Keratinocyte (primary cell): Measurements from ENCODE around the gene SPRED2. TPM values are rescaled to one million over a fixed set of nuclear protein-coding genes. Genes with fewer than 3 reads are reported as not detected.

Experiments
- DNase-seq: peaks from one replicate; pipeline ENCODE4 v3.0.0-alpha.2; 2011; ENCODE audit warnings: low read depth, missing footprints, low spot score
- FAIRE-seq: peaks from 2 replicates; lab custom pipeline; 2011; peaks lifted over from hg19 to GRCh38; lab: Jason Lieb, UNC
- H2AFZ ChIP-seq: 2 replicates; pipeline ENCODE4 v1.6.0; 2012; ENCODE audit warnings: low read length, control low read depth, inconsistent platforms; ENCODE audit not compliant: control insufficient read depth
- H3K27ac ChIP-seq: 2 replicates; pipeline ENCODE4 v1.5.1; 2011; ENCODE audit warnings: low read length; ENCODE audit not compliant: control insufficient read depth, insufficient read depth
- H3K27me3 ChIP-seq: 3 replicates; pipeline ENCODE4 v1.6.0; 2011; ENCODE audit warnings: low read length; ENCODE audit not compliant: control insufficient read depth, insufficient read depth; ENCODE audit errors: extremely low read depth
- H3K36me3 ChIP-seq, 2 experiments: 2 replicates in 1 of 2; 3 replicates in 1 of 2; pipeline ENCODE4 v1.5.1; 2011; ENCODE audit warnings: low read length in 2 of 2, mild to moderate bottlenecking in 1 of 2; ENCODE audit not compliant: control insufficient read depth in 2 of 2, insufficient read depth in 2 of 2; ENCODE audit errors: extremely low read depth in 1 of 2
- H3K4me1 ChIP-seq: 3 replicates; pipeline ENCODE4 v1.5.1; 2011; ENCODE audit warnings: low read length; ENCODE audit not compliant: control insufficient read depth, insufficient read depth; ENCODE audit errors: extremely low read depth
- H3K4me2 ChIP-seq: 3 replicates; pipeline ENCODE4 v1.6.0; 2011; ENCODE audit warnings: low read depth, low read length; ENCODE audit not compliant: control insufficient read depth, insufficient read depth; ENCODE audit errors: extremely low read depth
- H3K4me3 ChIP-seq, 3 experiments: fragments of 200-600 bp in 1 of 3; sonication (generic) in 1 of 3; 2 replicates in 2 of 3; 3 replicates in 1 of 3; pipeline ENCODE4 v1.5.1; 2011 to 2016; ENCODE audit warnings: low read length in 3 of 3, mild to moderate bottlenecking in 3 of 3, control low read depth in 2 of 3, inconsistent platforms in 1 of 3, low read depth in 1 of 3, mixed read lengths in 1 of 3, mixed run types in 1 of 3, moderate library complexity in 1 of 3; ENCODE audit not compliant: control insufficient read depth in 2 of 3, insufficient read depth in 2 of 3; ENCODE audit errors: extremely low read depth in 1 of 3
- H3K79me2 ChIP-seq: 2 replicates; pipeline ENCODE4 v1.6.0; 2012; ENCODE audit warnings: low read length; ENCODE audit not compliant: control insufficient read depth, insufficient read depth
- H3K9ac ChIP-seq: 3 replicates; pipeline ENCODE4 v1.6.0; 2011; ENCODE audit warnings: low read length; ENCODE audit not compliant: control insufficient read depth, insufficient read depth; ENCODE audit errors: extremely low read depth
- H3K9me1 ChIP-seq: 3 replicates; pipeline ENCODE4 v1.6.0; 2011; ENCODE audit warnings: low read length; ENCODE audit not compliant: control insufficient read depth, insufficient read depth; ENCODE audit errors: extremely low read depth
- H3K9me3 ChIP-seq: 2 replicates; pipeline ENCODE4 v1.5.1; 2012; ENCODE audit warnings: low read depth, low read length; ENCODE audit not compliant: control insufficient read depth
- H4K20me1 ChIP-seq: 3 replicates; pipeline ENCODE4 v1.6.0; 2011; ENCODE audit warnings: low read length; ENCODE audit not compliant: control insufficient read depth, insufficient read depth; ENCODE audit errors: extremely low read depth
- EZH2 ChIP-seq: IDR thresholded peaks from one replicate; pipeline ENCODE4 v1.6.1; 2012; ENCODE audit warnings: inconsistent platforms, mild to moderate bottlenecking, low read length, moderate library complexity
- dilution Hi-C: fragments of 300-500 bp; cut with MboI; formaldehyde crosslinking; loops from one replicate; pipeline ENCODE4 v1.7.0; 2020; ENCODE audit warnings: low sequenced_read_pairs; ENCODE audit not compliant: extremely low pct_ligation_motif_present
- polyA plus RNA-seq, 5 experiments: library from polyadenylated mRNA; depleted of rRNA in 3 of 5; stranded (reverse) in 3 of 5; stranded (forward) in 1 of 5; unstranded in 1 of 5; fragments of >200 nt; gene quantifications; 1 replicate in 1 of 5; 2 replicates in 3 of 5; 3 replicates in 1 of 5; pipeline versions ENCODE4 v1.2.1 to v1.2.3, GENCODE V29; 2011 to 2012; ENCODE audit warnings: missing spikeins in 2 of 5, low read depth in 1 of 5, low replicate concordance in 1 of 5
- TF ChIP-seq, protein P1 (sequence below), 3 experiments: IDR thresholded peaks in 1 of 3; conservative IDR thresholded peaks in 1 of 3; optimal IDR thresholded peaks in 1 of 3; 2 replicates in 2 of 3; 3 replicates in 1 of 3; pipeline versions ENCODE3 to v1.5.1; 2011; ENCODE audit warnings: low read length in 3 of 3, mild to moderate bottlenecking in 3 of 3, moderate library complexity in 2 of 3, control low read depth in 1 of 3, inconsistent platforms in 1 of 3; ENCODE audit not compliant: insufficient read depth in 2 of 3; ENCODE audit errors: extremely low read depth in 1 of 3

SPRED2 gene
- polyA plus RNA-seq, 1 donor (not counting 4 experiments of a cell fraction or from before 2014, with no cell fraction given) = 26.8 TPM

DNA sequence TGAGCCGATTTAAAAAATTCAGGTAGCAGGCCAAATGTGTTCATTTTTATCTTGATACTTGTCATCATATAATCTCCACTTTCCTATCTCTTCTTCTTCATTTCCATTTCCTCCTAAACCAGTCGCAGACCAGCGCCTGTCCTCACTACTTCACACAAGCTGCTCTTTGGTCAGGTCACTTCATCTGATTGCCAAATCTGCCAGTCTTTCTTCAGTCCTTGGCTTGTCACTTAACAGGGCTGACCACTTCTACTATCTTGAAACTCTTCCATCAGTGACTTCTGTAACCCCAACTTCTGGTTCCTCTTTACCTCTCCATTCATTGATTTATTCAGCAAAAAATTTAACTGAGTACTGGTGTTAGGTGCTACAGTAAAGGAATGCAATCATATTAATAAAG lies 18.0 kb upstream of the SPRED2 start:
- Histone ChIP-seq H3K4me2 (no peak overlapping the region), H3K27ac (no peak overlapping the region), H3K79me2 (no peaks in the 10 kb centered on the region), H3K4me3 (no peak overlapping the region), H3K36me3 (no peaks in the 10 kb centered on the region), H3K4me1 (peaks cover 19% of the 10 kb centered on the region), H3K9me3 (no peaks in the 10 kb centered on the region), H3K9me1 (no peaks in the 10 kb centered on the region), H4K20me1 (no peaks in the 10 kb centered on the region), H3K27me3 (no peaks in the 10 kb centered on the region), H3K9ac (no peak overlapping the region), H2AFZ (no peak overlapping the region)
- TF ChIP-seq EZH2 = no peak
- TF ChIP-seq, protein P1, sequence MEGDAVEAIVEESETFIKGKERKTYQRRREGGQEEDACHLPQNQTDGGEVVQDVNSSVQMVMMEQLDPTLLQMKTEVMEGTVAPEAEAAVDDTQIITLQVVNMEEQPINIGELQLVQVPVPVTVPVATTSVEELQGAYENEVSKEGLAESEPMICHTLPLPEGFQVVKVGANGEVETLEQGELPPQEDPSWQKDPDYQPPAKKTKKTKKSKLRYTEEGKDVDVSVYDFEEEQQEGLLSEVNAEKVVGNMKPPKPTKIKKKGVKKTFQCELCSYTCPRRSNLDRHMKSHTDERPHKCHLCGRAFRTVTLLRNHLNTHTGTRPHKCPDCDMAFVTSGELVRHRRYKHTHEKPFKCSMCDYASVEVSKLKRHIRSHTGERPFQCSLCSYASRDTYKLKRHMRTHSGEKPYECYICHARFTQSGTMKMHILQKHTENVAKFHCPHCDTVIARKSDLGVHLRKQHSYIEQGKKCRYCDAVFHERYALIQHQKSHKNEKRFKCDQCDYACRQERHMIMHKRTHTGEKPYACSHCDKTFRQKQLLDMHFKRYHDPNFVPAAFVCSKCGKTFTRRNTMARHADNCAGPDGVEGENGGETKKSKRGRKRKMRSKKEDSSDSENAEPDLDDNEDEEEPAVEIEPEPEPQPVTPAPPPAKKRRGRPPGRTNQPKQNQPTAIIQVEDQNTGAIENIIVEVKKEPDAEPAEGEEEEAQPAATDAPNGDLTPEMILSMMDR (optimal IDR thresholded peaks at IDR 0.05 in 1 of 3, IDR thresholded peaks at IDR 0.05 in 1 of 3, conservative IDR thresholded peaks at IDR 0.05 in 1 of 3; ENCODE audit: extremely low read depth in 1 of 3, insufficient read depth in 2 of 3, low read length in 3 of 3) = no peak
- no peak for DNase-seq
- dilution Hi-C loops = no loop called here
- FAIRE-seq = no peak

DNA sequence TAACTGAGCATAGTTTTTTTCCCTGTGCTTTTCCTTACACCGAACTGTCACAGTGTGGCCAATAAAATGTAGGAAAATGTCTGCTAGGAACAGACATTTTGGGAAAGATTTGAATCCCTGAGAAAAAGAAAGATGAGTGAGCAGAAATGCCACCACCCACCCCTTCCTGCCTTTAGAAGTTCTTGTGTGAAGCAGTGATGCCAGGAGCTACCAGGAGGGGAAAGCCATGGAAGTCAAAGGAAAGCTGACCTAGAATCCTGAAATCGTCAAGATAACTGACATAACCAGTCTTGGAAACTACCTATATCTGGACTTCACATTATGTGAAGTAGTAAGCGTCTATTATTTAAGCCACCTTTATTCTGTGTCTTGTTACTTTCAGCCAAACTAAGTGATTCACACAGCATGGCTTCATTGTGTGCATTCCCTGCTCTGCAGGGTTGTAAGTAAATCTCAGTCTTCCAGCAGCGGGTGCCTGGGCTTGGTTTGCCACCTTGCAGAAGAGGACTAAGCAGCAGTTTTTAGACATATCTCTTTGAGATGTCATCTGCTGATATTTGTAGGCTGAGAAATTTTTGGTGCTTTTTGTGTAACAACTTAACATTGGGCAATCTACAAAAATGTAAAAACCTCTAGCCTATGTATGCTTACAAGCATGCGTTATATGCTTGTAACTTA lies 11.2 kb upstream of the SPRED2 start:
- TF ChIP-seq, protein P1 (optimal IDR thresholded peaks at IDR 0.05 in 1 of 3, IDR thresholded peaks at IDR 0.05 in 1 of 3, conservative IDR thresholded peaks at IDR 0.05 in 1 of 3; ENCODE audit: extremely low read depth in 1 of 3, insufficient read depth in 2 of 3, low read length in 3 of 3) = no peak
- no peak for TF ChIP-seq EZH2
- H3K27me3 ChIP-seq = no peaks in the 10 kb centered on the region
- no peak overlapping the region for H3K4me3 ChIP-seq
- FAIRE-seq (no peak), DNase-seq (no peak)
- peaks cover 4% of the 10 kb centered on the region for H3K9me3 ChIP-seq
- no peak overlapping the region for H3K9ac ChIP-seq
- H3K79me2 ChIP-seq = no peaks in the 10 kb centered on the region
- H3K9me1 ChIP-seq = no peaks in the 10 kb centered on the region
- no peaks in the 10 kb centered on the region for H4K20me1 ChIP-seq
- no peaks in the 10 kb centered on the region for H3K4me1 ChIP-seq
- no peak overlapping the region for H3K27ac ChIP-seq
- H3K36me3 ChIP-seq = no peaks in the 10 kb centered on the region
- dilution Hi-C loops = no loop called here
- H3K4me2 ChIP-seq = no peak overlapping the region
- H2AFZ ChIP-seq = no peak overlapping the region
